NCI-H1105 treated with DMSO at 0.1 percent for 48 hours (cell line): Measurements from ENCODE around the gene NMT2.

Experiments
- DNase-seq: peaks from one replicate; lab custom pipeline; 2025; lab: John Stamatoyannopoulos, UW

NMT2 gene

GRCh38 chr10:15181576-15182156 is 13.2 kb upstream of the NMT2 start:
- no peak for DNase-seq

- DNase-seq = no peak
Observed at GRCh38 chr10:15180736-15181135, 12.2 kb upstream of the NMT2 start.

- DNase-seq = no peak
Observed at GRCh38 chr10:15176269-15176668, 7.8 kb upstream of the NMT2 start.

GRCh38 chr10:15175587-15175986 is 7.1 kb upstream of the NMT2 start:
- no peak for DNase-seq

- DNase-seq = no peak
Observed at GRCh38 chr10:15172306-15172840, 3.9 kb upstream of the NMT2 start.

- no peak for DNase-seq
Observed at GRCh38 chr10:15169555-15170401, 1.3 kb upstream of the NMT2 start.

GRCh38 chr10:15168786-15169554 is 477 bp upstream of the NMT2 start:
- DNase-seq = peak; percentile 66

GRCh38 chr10:15167411-15168290 is 842 bp downstream of the NMT2 start:
- DNase-seq = peak; percentile 17

- DNase-seq = no peak
Observed at GRCh38 chr10:15166325-15166724, 2.2 kb downstream of the NMT2 start.

- no peak for DNase-seq
Observed at GRCh38 chr10:15163253-15163828, 5.2 kb downstream of the NMT2 start.

GRCh38 chr10:15158972-15159371 is 9.5 kb downstream of the NMT2 start:
- DNase-seq = no peak

- DNase-seq = no peak
Observed at GRCh38 chr10:15158448-15158847, 10.0 kb downstream of the NMT2 start.

GRCh38 chr10:15155978-15156656 is 12.4 kb downstream of the NMT2 start:
- DNase-seq = no peak

GRCh38 chr10:15152556-15152955 is 15.9 kb downstream of the NMT2 start:
- DNase-seq = no peak

- DNase-seq = no peak
Observed at GRCh38 chr10:15150563-15150962, 17.9 kb downstream of the NMT2 start.

GRCh38 chr10:15149042-15149771 is 19.3 kb downstream of the NMT2 start:
- no peak for DNase-seq

- no peak for DNase-seq
Observed at GRCh38 chr10:15147594-15148392, 20.7 kb downstream of the NMT2 start.

- no peak for DNase-seq
Observed at GRCh38 chr10:15146366-15146765, 22.1 kb downstream of the NMT2 start.

GRCh38 chr10:15144788-15145187 is 23.7 kb downstream of the NMT2 start:
- no peak for DNase-seq
